ENCODE measurements around the gene HAPLN3.

- TF ChIP-seq CBX8 (IDR thresholded peaks at IDR 0.05) = no peak
- no peak for TF ChIP-seq CTCF (IDR thresholded peaks at IDR 0.05)
- no peak for TF ChIP-seq EP300 (IDR thresholded peaks at IDR 0.05)
- no peak for TF ChIP-seq MYC (IDR thresholded peaks at IDR 0.05; ENCODE audit: borderline replicate concordance, low read length)
- no peak for TF ChIP-seq BHLHE40 (IDR thresholded peaks at IDR 0.05; ENCODE audit: low read depth, low read length)
- TF ChIP-seq POLR2A (IDR thresholded peaks at IDR 0.05; ENCODE audit: low read length) = no peak
- TF ChIP-seq USF2 (IDR thresholded peaks at IDR 0.05) = no peak
- TF ChIP-seq, protein P1, sequence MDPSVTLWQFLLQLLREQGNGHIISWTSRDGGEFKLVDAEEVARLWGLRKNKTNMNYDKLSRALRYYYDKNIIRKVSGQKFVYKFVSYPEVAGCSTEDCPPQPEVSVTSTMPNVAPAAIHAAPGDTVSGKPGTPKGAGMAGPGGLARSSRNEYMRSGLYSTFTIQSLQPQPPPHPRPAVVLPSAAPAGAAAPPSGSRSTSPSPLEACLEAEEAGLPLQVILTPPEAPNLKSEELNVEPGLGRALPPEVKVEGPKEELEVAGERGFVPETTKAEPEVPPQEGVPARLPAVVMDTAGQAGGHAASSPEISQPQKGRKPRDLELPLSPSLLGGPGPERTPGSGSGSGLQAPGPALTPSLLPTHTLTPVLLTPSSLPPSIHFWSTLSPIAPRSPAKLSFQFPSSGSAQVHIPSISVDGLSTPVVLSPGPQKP (IDR thresholded peaks at IDR 0.05; ENCODE audit: low read depth, low read length) = no peak
- no peak for TF ChIP-seq EHMT2 (IDR thresholded peaks at IDR 0.05; ENCODE audit: low read depth)
Observed at GRCh38 chr15:88891540-88892254, 3.6 kb downstream of the HAPLN3 start.

Data from A549 (cell line).